Gastrocnemius medialis (tissue), 4 donors: ENCODE results near the gene EPB41. TPM values are rescaled to one million over a fixed set of nuclear protein-coding genes. Genes with fewer than 3 reads are reported as not detected.

Source experiments
- ATAC-seq, 2 donors: fragments of 150-250 bp; one replicate each; pipeline ENCODE4 v1.9.1; 2016
- DNase-seq, 2 donors: peaks; one replicate each; pipeline ENCODE4 v3.0.0-alpha.2; 2019
- H3K27ac ChIP-seq, 4 donors: fragments of 200-600 bp; sonication (generic); 1 replicate in 1 of 4; 2 replicates in 3 of 4; pipeline ENCODE4 v1.5.1; 2016 to 2018; ENCODE audit warnings: mild to moderate bottlenecking in 2 of 4, moderate library complexity in 1 of 4
- H3K27me3 ChIP-seq, 3 donors: fragments of 200-600 bp; sonication (generic) in 2 of 3; 1 replicate in 1 of 3; 2 replicates in 2 of 3; pipeline versions ENCODE4 v1.5.1 to v1.6.0; 2016 to 2019; ENCODE audit warnings: mild to moderate bottlenecking in 1 of 3, moderate library complexity in 1 of 3
- H3K36me3 ChIP-seq, 2 donors: fragments of 200-600 bp; sonication (generic) in 1 of 2; one replicate each; pipeline ENCODE4 v1.5.1; 2017 to 2018
- H3K4me1 ChIP-seq, 2 donors: fragments of 200-600 bp; sonication (generic) in 1 of 2; one replicate each; pipeline ENCODE4 v1.5.1; 2016 to 2017; ENCODE audit warnings: mild to moderate bottlenecking in 2 of 2
- H3K4me3 ChIP-seq, 4 donors: fragments of 200-600 bp; sonication (generic) in 3 of 4; 1 replicate in 1 of 4; 2 replicates in 3 of 4; pipeline ENCODE4 v1.5.1; 2016 to 2019; ENCODE audit warnings: mild to moderate bottlenecking in 2 of 4
- H3K9me3 ChIP-seq, 3 donors: fragments of 200-600 bp; sonication (generic) in 2 of 3; 1 replicate in 1 of 3; 2 replicates in 2 of 3; pipeline ENCODE4 v1.5.1; 2016 to 2019
- POLR2A ChIP-seq, 2 donors: fragments of 450-650 bp; IDR thresholded peaks; one replicate each; pipeline ENCODE4 v1.6.1; 2017; ENCODE audit warnings: antibody characterized with exemption in 2 of 2, mild to moderate bottlenecking in 2 of 2, moderate library complexity in 2 of 2
- in situ Hi-C, 4 donors: fragments of 200-750 bp; cut with MboI; loops; one replicate each; pipeline versions ENCODE4 v1.15.0 to v1.8.0; 2017; ENCODE audit warnings: low sequenced_read_pairs in 4 of 4
- intact Hi-C: fragments of 100-400 bp; cut with DNase I; formaldehyde crosslinking; loops from one replicate; pipeline ENCODE4 v1.15.1; 2023; ENCODE audit warnings: low total_unique reads
- total RNA-seq, 4 donors: library from RNA; depleted of rRNA; stranded (reverse); fragments of >200 nt; gene quantifications; one replicate each; pipeline versions ENCODE4 v1.1.0 to v1.2.3, GENCODE V29; 2016
- TF ChIP-seq, protein P1 (sequence below), 5 experiments: fragments of 450-650 bp in 3 of 5; fragments of 200-600 bp in 2 of 5; sonication (generic) in 2 of 5; IDR thresholded peaks in 4 of 5; conservative IDR thresholded peaks in 1 of 5; 1 replicate in 4 of 5; 2 replicates in 1 of 5; pipeline ENCODE4 v1.5.1; 2016 to 2019; ENCODE audit warnings: antibody characterized with exemption in 5 of 5, mild to moderate bottlenecking in 3 of 5, moderate library complexity in 3 of 5

EPB41 gene
- total RNA-seq, 4 donors from 2014 or later = 19.5 to 28.6 (median 23.6) TPM

DNA sequence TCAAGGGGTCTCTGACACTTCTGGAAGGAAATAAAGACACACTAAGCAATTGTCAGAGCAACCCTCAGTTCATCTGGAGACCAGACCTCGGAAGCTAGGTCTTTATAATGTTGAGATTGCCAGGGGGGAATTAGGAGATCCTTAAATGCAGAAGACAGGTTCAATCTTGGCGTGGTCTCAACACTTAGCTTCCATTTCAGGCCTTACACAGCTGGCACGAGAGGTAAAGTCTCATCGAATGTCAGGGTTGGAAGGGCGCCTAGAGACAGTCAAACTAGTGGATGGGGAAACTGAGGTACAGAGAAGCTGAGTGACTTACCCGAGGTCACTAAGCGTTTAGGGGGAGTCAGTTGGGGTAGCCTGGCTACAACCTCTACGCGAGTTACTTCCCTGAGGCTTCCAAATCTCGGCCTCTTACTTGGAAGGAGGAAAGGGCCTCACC lies 562 bp upstream of the EPB41 start:
- DNase-seq (peak in 1 of 2 donors; percentile 36), ATAC-seq (peak; percentile 48)
- peaks cover 11 to 16% of the 10 kb centered on the region in 2 donors for H3K4me1 ChIP-seq
- no peaks in the 10 kb centered on the region for H3K27me3 ChIP-seq
- intact Hi-C loops = loop anchor here (2.0 kb wide), 1 partner anchor 27 kb away; no protein-coding TSS in a partner anchor
- TF ChIP-seq, protein P1, sequence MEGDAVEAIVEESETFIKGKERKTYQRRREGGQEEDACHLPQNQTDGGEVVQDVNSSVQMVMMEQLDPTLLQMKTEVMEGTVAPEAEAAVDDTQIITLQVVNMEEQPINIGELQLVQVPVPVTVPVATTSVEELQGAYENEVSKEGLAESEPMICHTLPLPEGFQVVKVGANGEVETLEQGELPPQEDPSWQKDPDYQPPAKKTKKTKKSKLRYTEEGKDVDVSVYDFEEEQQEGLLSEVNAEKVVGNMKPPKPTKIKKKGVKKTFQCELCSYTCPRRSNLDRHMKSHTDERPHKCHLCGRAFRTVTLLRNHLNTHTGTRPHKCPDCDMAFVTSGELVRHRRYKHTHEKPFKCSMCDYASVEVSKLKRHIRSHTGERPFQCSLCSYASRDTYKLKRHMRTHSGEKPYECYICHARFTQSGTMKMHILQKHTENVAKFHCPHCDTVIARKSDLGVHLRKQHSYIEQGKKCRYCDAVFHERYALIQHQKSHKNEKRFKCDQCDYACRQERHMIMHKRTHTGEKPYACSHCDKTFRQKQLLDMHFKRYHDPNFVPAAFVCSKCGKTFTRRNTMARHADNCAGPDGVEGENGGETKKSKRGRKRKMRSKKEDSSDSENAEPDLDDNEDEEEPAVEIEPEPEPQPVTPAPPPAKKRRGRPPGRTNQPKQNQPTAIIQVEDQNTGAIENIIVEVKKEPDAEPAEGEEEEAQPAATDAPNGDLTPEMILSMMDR (IDR thresholded peaks at IDR 0.05 in 4 of 5, conservative IDR thresholded peaks at IDR 0.05 in 1 of 5) = no peak
- TF ChIP-seq POLR2A (IDR thresholded peaks at IDR 0.05) = no peak
- peak overlapping the region; percentile 58 to 72 (median 60) for H3K4me3 ChIP-seq
- no peaks in the 10 kb centered on the region for H3K9me3 ChIP-seq
- in situ Hi-C loops = no loop called here
- H3K27ac ChIP-seq = peak overlapping the region; percentile 80 to 87 (median 84)
- no peaks in the 10 kb centered on the region for H3K36me3 ChIP-seq

DNA sequence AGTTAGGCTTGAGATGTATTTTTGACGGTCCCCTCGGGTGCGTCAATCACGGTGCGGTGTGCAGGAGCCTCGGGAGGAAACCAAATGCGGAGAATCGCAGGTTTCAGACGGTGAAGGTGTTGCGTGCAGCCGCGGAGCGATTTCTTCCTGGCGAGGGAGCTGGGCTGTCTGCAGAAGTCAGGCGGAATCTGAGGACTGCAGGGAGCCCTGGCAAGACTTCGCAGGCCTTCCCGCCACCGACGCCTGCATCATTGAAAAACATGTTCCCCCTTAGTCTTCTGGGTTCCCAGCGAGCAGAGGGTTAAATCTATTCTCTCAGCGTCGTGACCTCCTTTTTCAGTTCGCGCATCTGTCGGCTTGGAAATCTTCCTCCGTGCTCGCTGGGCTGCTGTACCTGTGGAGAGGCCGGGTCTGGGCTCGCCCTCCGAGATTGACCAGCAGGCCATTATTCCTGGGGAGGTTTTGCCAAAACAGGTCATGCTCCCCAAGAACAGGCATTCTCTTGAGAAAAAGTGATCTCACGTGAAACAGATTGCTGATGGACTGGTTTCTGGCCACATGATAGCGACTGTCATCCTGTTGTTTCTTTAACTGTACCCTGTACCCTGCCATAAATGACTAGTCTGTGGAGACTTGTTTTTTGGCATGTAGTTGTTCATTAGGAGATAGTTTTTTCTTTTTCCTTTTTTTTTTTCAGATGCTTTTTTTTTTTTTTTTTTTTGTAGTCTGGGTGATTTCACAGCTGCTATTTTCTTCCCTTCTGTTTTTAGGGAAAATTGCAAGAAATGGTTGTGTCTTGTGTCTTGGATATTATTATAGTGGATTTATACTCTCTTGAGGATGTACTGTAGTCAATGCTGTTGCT lies 894 bp downstream of the EPB41 start:
- Histone ChIP-seq H3K4me3 (peak overlapping the region; percentile 58 to 72 (median 60)), H3K4me1 (peaks cover 16 to 17% of the 10 kb centered on the region in 2 donors), H3K27ac (peak overlapping the region; percentile 80 to 87 (median 84)), H3K27me3 (no peaks in the 10 kb centered on the region), H3K9me3 (no peaks in the 10 kb centered on the region), H3K36me3 (no peaks in the 10 kb centered on the region)
- peak in 1 of 2 donors; percentile 7 for ATAC-seq
- TF ChIP-seq, protein P1 (IDR thresholded peaks at IDR 0.05 in 4 of 5, conservative IDR thresholded peaks at IDR 0.05 in 1 of 5) = no peak
- TF ChIP-seq POLR2A (IDR thresholded peaks at IDR 0.05) = no peak
- no peak for DNase-seq
- in situ Hi-C loops (no loop called here), intact Hi-C loops (loop anchor here (2.0 kb wide), 1 partner anchor 28 kb away; no protein-coding TSS in a partner anchor)

DNA sequence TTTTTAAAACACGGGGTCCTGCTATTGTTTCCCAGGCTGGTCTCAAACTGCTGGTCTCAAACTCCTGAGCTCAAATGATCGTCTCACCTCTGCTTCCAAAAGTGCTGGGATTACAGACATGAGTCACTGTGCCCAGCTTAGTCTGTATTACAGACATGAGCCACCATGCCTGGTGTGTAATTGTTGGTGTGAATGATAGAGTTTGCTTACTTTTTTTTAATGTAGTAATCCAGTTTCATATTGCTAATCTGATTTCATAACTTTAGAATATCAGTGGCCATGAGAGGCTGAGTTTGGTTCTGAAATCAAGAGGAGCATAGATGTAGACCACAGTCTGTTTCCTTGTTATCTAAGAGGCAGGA lies 3.4 kb downstream of the EPB41 start:
- intact Hi-C loops = no loop called here
- DNase-seq (no peak), ATAC-seq (no peak)
- Histone ChIP-seq H3K4me3 (no peak overlapping the region), H3K9me3 (no peaks in the 10 kb centered on the region), H3K27ac (no peak overlapping the region), H3K36me3 (no peaks in the 10 kb centered on the region), H3K27me3 (no peaks in the 10 kb centered on the region), H3K4me1 (peaks cover 20 to 21% of the 10 kb centered on the region in 2 donors)
- in situ Hi-C loops = no loop called here
- TF ChIP-seq POLR2A (IDR thresholded peaks at IDR 0.05) = no peak
- TF ChIP-seq, protein P1 (IDR thresholded peaks at IDR 0.05 in 4 of 5, conservative IDR thresholded peaks at IDR 0.05 in 1 of 5) = no peak

DNA sequence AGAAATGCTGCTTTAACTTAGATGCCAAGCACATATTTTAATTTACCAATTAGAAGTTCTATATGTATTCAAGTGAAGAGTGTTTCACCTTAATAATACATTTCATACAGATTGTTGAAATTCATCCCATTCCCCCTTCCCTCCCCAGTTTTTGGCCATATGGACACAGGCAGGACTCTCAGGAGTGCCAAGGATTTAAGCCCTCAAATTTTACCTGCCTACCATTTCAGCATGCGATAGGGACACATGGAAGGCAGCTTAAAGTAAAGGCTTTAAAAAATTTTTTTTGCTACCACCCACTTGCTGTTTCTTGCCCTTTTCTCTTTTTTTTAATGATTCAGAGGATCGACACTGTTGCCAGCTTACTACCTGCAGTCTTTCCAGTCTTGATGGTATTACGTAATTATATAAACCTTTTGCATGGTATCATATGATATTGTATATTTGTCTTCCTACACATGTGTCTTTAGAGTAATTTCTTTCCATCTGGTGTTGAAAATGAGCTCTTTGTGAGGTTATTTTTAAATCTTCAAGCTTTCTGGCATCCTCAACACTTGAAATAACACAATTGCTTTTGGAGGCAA lies 7.0 kb downstream of the EPB41 start:
- in situ Hi-C loops = no loop called here
- no peak for ATAC-seq

More for the DNA sequence above, 7.0 kb downstream of the EPB41 start:
- no peak for TF ChIP-seq POLR2A (IDR thresholded peaks at IDR 0.05)
- TF ChIP-seq, protein P1 (IDR thresholded peaks at IDR 0.05 in 4 of 5, conservative IDR thresholded peaks at IDR 0.05 in 1 of 5) = no peak
- DNase-seq = no peak
- no peaks in the 10 kb centered on the region for H3K36me3 ChIP-seq
- no peak overlapping the region for H3K4me3 ChIP-seq
- H3K9me3 ChIP-seq = no peaks in the 10 kb centered on the region
- intact Hi-C loops = no loop called here
- H3K27me3 ChIP-seq = no peaks in the 10 kb centered on the region
- H3K27ac ChIP-seq = no peak overlapping the region
- peaks cover 9 to 15% of the 10 kb centered on the region in 2 donors for H3K4me1 ChIP-seq
